Fibroblast of lung (primary cell): ENCODE data around the gene ALOX5. TPM values are rescaled to one million over a fixed set of nuclear protein-coding genes. Genes with fewer than 3 reads are reported as not detected.
A peak's percentile ranks its signal among the peaks of the same experiment; 100 is the strongest.

ENCODE experiments used
- DNase-seq, 2 donors: peaks; one replicate each; pipeline versions ENCODE4 v3.0.0 to v3.0.0-alpha.2; 2010; ENCODE audit warnings: low read depth in 2 of 2
- H2AFZ ChIP-seq: 2 replicates; pipeline ENCODE4 v1.5.1; 2012; ENCODE audit warnings: low read length, control low read depth, inconsistent platforms
- H3K27ac ChIP-seq: 2 replicates; pipeline ENCODE4 v1.5.1; 2011; ENCODE audit warnings: low read length, control low read depth; ENCODE audit not compliant: insufficient read depth
- H3K27me3 ChIP-seq: 2 replicates; pipeline ENCODE4 v1.5.1; 2011; ENCODE audit warnings: mild to moderate bottlenecking, low read length; ENCODE audit not compliant: control insufficient read depth, insufficient read depth
- H3K36me3 ChIP-seq: 2 replicates; pipeline ENCODE4 v1.5.1; 2011; ENCODE audit warnings: low read length; ENCODE audit not compliant: control insufficient read depth, insufficient read depth
- H3K4me1 ChIP-seq: 2 replicates; pipeline ENCODE4 v1.5.1; 2011; ENCODE audit warnings: low read length; ENCODE audit not compliant: control insufficient read depth, insufficient read depth; ENCODE audit errors: extremely low read depth
- H3K4me2 ChIP-seq: 2 replicates; pipeline ENCODE4 v1.5.1; 2011; ENCODE audit warnings: low read length, control low read depth; ENCODE audit not compliant: insufficient read depth; ENCODE audit errors: extremely low read depth
- H3K4me3 ChIP-seq, 4 experiments: fragments of 200-600 bp in 1 of 4; sonication (generic) in 1 of 4; replicated peaks in 1 of 4; 2 replicates each; pipeline ENCODE4 v1.5.1; 2011 to 2016; ENCODE audit warnings: low read length in 4 of 4, low read depth in 3 of 4, mild to moderate bottlenecking in 3 of 4, control low read depth in 2 of 4, inconsistent platforms in 1 of 4, mixed read lengths in 1 of 4; ENCODE audit not compliant: insufficient read depth in 1 of 4; ENCODE audit errors: control extremely low read depth in 1 of 4
- H3K79me2 ChIP-seq: 2 replicates; pipeline ENCODE4 v1.5.1; 2012; ENCODE audit warnings: mild to moderate bottlenecking, low read length, inconsistent platforms; ENCODE audit not compliant: control insufficient read depth, insufficient read depth
- H3K9ac ChIP-seq: 2 replicates; pipeline ENCODE4 v1.5.1; 2011; ENCODE audit warnings: mild to moderate bottlenecking, low read length, control low read depth; ENCODE audit not compliant: insufficient read depth
- H3K9me3 ChIP-seq: 2 replicates; pipeline ENCODE4 v1.5.1; 2012; ENCODE audit warnings: low read depth, low read length; ENCODE audit not compliant: control insufficient read depth, insufficient read depth
- H4K20me1 ChIP-seq: 2 replicates; pipeline ENCODE4 v1.5.1; 2011; ENCODE audit warnings: low read length; ENCODE audit not compliant: control insufficient read depth, insufficient read depth; ENCODE audit errors: extremely low read depth
- EZH2 ChIP-seq: IDR thresholded peaks from 2 replicates; pipeline ENCODE4 v1.5.1; 2012; ENCODE audit warnings: low read length, control low read depth, mild to moderate bottlenecking; ENCODE audit errors: missing control alignments
- polyA plus RNA-seq, 2 donors: library from polyadenylated mRNA; depleted of rRNA in 1 of 2; stranded (reverse) in 1 of 2; unstranded in 1 of 2; fragments of >200 nt; gene quantifications; 2 replicates each; pipeline ENCODE4 v1.2.1, GENCODE V29; 2011 to 2012; ENCODE audit warnings: missing spikeins in 1 of 2
- total RNA-seq: library from RNA; depleted of rRNA; stranded (reverse); fragments of >200 nt; gene quantifications from 2 replicates; pipeline ENCODE4 v1.2.1, GENCODE V29; 2014
- TF ChIP-seq, protein P1 (sequence below), 2 donors: IDR thresholded peaks in 1 of 2; conservative IDR thresholded peaks in 1 of 2; 1 replicate in 1 of 2; 2 replicates in 1 of 2; pipeline ENCODE4 v1.5.1; 2011 to 2012; ENCODE audit warnings: low read length in 2 of 2, control low read depth in 1 of 2, inconsistent platforms in 1 of 2, low read depth in 1 of 2, mild to moderate bottlenecking in 1 of 2

Gene ALOX5
- total and polyA plus RNA-seq, 2 donors (not counting 1 experiment from before 2014, with no cell fraction given), result not detected

DNA sequence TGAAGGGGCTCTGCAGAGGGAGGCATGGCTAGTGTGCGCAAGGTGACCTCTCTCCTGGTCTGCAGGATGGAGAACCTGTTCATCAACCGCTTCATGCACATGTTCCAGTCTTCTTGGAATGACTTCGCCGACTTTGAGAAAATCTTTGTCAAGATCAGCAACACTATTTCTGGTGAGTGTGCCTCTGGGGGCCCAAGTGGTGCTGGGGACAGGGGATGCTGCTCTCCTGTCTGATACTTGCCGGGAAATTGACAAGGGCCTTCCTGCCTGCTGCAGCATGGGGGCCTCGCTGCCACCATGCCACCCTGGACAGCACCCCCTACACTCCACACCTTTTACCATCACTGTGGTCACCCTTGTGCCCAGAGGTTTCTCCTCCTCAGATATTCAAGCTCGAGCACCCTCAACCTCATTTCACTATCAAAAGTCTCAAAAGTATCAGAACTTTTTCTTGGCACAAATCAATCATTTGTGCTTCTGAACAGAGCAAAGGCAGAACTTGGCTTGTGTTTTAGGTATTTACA, 50.0 kb downstream of the ALOX5 start:
- TF ChIP-seq, protein P1, sequence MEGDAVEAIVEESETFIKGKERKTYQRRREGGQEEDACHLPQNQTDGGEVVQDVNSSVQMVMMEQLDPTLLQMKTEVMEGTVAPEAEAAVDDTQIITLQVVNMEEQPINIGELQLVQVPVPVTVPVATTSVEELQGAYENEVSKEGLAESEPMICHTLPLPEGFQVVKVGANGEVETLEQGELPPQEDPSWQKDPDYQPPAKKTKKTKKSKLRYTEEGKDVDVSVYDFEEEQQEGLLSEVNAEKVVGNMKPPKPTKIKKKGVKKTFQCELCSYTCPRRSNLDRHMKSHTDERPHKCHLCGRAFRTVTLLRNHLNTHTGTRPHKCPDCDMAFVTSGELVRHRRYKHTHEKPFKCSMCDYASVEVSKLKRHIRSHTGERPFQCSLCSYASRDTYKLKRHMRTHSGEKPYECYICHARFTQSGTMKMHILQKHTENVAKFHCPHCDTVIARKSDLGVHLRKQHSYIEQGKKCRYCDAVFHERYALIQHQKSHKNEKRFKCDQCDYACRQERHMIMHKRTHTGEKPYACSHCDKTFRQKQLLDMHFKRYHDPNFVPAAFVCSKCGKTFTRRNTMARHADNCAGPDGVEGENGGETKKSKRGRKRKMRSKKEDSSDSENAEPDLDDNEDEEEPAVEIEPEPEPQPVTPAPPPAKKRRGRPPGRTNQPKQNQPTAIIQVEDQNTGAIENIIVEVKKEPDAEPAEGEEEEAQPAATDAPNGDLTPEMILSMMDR (conservative IDR thresholded peaks at IDR 0.05 in 1 of 2, IDR thresholded peaks at IDR 0.05 in 1 of 2; ENCODE audit: low read depth in 1 of 2, low read length in 2 of 2), result no peak
- no peak for TF ChIP-seq EZH2
- H3K9me3 ChIP-seq, result no peaks in the 10 kb centered on the region
- no peak overlapping the region for H3K4me3 ChIP-seq
- H3K79me2 ChIP-seq, result no peaks in the 10 kb centered on the region
- H3K36me3 ChIP-seq, result no peaks in the 10 kb centered on the region
- H3K27ac ChIP-seq, result no peak overlapping the region
- H3K4me1 ChIP-seq, result no peaks in the 10 kb centered on the region
- DNase-seq, result no peak
- peaks cover 22% of the 10 kb centered on the region for H3K27me3 ChIP-seq
- no peak overlapping the region for H3K4me2 ChIP-seq
- no peak overlapping the region for H2AFZ ChIP-seq
- H3K9ac ChIP-seq, result no peak overlapping the region
- H4K20me1 ChIP-seq, result no peaks in the 10 kb centered on the region

DNA sequence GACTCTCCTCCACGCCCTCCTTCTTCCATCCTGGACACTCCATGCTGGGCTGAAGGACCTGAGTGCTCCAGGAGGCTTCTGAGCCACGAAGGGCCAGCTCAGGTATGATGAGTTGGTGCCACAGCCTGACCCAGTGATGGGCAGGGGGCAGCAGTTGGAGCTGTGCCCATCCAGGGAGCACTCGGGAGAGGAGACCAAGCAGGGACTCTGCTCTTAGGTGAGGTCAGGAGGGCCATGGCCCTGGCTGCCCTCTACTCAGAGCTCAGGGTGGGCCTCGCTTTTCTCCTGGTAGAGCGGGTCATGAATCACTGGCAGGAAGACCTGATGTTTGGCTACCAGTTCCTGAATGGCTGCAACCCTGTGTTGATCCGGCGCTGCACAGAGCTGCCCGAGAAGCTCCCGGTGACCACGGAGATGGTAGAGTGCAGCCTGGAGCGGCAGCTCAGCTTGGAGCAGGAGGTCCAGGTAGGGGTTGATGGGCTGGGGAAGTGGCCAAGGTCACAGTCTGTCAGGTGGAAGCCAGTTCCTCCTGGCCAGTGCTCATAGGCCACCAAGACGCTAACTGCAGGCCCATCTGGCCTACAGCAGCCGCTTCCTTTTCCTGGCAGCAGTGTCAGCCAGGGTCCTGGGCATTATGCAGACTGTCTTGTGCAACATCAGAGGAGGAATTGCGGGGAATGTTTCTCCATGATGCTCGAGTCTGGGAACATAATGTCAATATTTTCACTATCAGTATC, 50.8 kb downstream of the ALOX5 start:
- no peak overlapping the region for H3K27ac ChIP-seq
- no peaks in the 10 kb centered on the region for H4K20me1 ChIP-seq
- no peak overlapping the region for H3K9ac ChIP-seq
- no peaks in the 10 kb centered on the region for H3K79me2 ChIP-seq
- TF ChIP-seq, protein P1 (conservative IDR thresholded peaks at IDR 0.05 in 1 of 2, IDR thresholded peaks at IDR 0.05 in 1 of 2; ENCODE audit: low read depth in 1 of 2, low read length in 2 of 2), result no peak
- no peak for TF ChIP-seq EZH2
- no peak overlapping the region for H2AFZ ChIP-seq
- H3K9me3 ChIP-seq, result no peaks in the 10 kb centered on the region
- no peak overlapping the region for H3K4me2 ChIP-seq
- no peaks in the 10 kb centered on the region for H3K4me1 ChIP-seq
- no peak overlapping the region for H3K4me3 ChIP-seq
- DNase-seq, result no peak
- H3K36me3 ChIP-seq, result no peaks in the 10 kb centered on the region
- H3K27me3 ChIP-seq, result peaks cover 22% of the 10 kb centered on the region

DNA sequence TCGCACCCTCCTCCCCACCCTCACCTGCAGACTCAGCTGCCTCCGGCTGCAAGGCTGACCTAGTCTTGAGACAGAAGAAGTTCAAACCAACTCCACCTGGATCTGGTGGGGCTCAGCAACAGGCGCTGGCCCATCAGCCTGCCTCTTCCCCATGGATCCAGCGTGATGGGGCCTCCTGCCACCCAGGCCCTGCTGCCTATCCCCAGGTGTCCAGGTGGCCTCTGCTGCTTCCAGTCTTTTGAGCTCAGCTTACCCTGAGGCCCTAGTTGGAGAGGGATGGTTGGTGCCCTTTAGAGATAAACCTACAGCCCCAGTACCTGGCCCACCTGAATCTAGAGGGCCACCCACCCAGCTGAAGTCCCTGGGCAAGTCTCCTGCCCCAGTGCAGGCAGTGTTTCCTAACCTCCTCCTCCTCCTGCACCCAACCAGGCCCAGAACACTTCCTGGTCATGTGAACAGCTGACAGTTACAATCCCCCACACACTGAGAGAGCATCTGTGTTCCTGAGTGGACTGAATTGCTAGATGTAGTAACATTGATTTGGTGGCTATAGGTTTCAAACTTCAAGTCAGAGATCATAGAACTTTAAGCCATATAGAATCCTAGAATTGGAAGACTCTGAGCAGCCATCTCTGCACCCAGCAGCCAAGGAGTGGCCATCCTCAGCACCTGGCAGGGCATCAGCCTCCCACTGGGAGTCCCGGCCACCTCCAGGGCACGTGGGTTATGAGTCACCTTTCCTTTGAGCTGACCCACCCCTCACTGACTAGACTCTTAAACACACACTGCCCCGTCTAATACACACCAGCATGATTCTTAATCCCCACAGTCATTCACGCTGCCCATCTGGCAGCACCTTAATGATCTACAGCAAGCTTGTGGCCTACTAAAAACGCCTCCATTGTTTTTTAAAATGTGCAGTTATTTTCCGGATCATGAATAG, 51.9 kb downstream of the ALOX5 start:
- no peak overlapping the region for H3K4me2 ChIP-seq
- DNase-seq, result peak in 1 of 2 donors; percentile 16
- peaks cover 22% of the 10 kb centered on the region for H3K27me3 ChIP-seq
- H3K79me2 ChIP-seq, result no peaks in the 10 kb centered on the region
- H3K4me3 ChIP-seq, result no peak overlapping the region
- H3K27ac ChIP-seq, result no peak overlapping the region
- H4K20me1 ChIP-seq, result no peaks in the 10 kb centered on the region
- no peaks in the 10 kb centered on the region for H3K4me1 ChIP-seq
- H3K36me3 ChIP-seq, result no peaks in the 10 kb centered on the region
- no peaks in the 10 kb centered on the region for H3K9me3 ChIP-seq
- H2AFZ ChIP-seq, result no peak overlapping the region
- H3K9ac ChIP-seq, result no peak overlapping the region
- TF ChIP-seq EZH2, result no peak
- TF ChIP-seq, protein P1 (conservative IDR thresholded peaks at IDR 0.05 in 1 of 2, IDR thresholded peaks at IDR 0.05 in 1 of 2; ENCODE audit: low read depth in 1 of 2, low read length in 2 of 2), result no peak
